GM08714 (cell line): Measurements from ENCODE around the gene MS4A4A.

Experiments used
- H3K4me3 ChIP-seq: fragments of 200-500 bp; sonication (Bioruptor generic); 2 replicates; pipeline ENCODE4 v1.5.1; 2014; ENCODE audit warnings: mild to moderate bottlenecking, low read length, inconsistent platforms
- ZNF274 ChIP-seq: IDR thresholded peaks from 2 replicates; pipeline ENCODE4 v1.6.1; 2012; ENCODE audit warnings: mild to moderate bottlenecking, low read depth, low read length

Gene MS4A4A

DNA sequence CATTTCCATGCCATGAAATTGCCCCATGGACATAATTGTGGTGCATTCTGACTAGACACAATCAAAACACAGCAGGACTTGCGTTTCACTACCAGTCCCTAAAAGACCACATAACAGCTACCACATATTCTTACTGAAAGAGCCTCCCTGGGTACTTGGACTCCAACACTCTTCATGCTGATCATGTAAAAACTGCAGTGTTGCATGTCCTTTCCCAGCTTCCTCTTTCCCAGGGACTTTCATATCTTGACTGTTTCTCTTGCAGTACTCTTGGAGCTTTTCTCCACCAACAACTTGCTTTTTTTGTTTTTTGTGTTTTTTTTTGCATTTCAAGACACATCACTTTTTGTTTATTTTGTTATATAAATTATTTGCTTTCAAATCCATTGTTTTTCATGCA, 69.5 kb downstream of the MS4A4A start:
- TF ChIP-seq ZNF274 = no peak
- H3K4me3 ChIP-seq = no peak overlapping the region

DNA sequence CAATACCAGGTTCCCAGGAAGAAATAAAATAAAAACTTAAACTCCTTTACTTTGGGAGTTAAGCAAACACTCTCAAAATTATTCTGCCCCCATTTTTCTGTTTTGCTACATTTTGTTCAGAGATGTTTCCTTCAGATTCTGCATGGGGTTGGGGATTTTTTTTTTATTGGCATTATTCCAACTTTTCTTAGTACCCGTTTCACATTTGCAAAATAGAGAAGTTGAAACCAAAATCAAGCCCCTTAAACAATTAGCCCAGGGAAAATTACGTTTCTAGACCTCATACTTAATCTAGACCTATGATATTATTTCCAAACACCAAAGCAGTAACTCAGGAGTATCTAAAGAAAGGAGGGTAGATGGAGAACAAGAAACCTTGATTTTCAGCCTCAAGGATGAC, 77.3 kb downstream of the MS4A4A start:
- no peak overlapping the region for H3K4me3 ChIP-seq
- TF ChIP-seq ZNF274 = no peak
